Effector CD4-positive, alpha-beta T cell (primary cell): ENCODE data around the gene KRT10.

Source experiments
- DNase-seq: peaks from one replicate; pipeline ENCODE4 v3.0.0-alpha.2; 2020

The KRT10 gene

GRCh38 chr17:40801157-40801556, 21.3 kb downstream of the KRT10 start:
- DNase-seq, result no peak

GRCh38 chr17:40800381-40800780, 22.0 kb downstream of the KRT10 start:
- DNase-seq, result no peak

- DNase-seq, result no peak
Observed at GRCh38 chr17:40799859-40800258, 22.6 kb downstream of the KRT10 start, which contains the start of gene KRT28. Gene KRT28 (minus strand): TSS chr17:40799959. CDS start chr17:40799893, 66 bp downstream.

DNA sequence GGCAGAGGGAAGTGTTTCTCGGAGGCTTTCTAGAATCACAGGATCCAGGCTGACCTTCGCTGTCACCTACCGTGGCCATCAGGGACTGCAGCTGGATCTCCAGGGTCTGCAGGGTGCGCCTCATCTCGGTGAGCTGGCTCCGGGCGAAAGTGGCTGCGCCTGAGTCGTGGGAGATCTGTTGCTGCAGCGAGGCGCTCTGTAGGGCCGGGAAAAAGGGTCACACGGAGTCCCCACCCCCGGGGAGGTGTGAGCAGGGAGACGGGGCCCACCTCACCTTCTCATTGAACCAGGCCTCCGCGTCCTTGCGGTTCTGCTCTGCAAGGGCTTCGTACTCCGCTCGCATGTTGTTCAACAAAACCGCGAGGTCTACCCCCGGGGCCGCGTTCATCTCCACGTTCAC, 25.6 kb downstream of the KRT10 start:
- no peak for DNase-seq

DNA sequence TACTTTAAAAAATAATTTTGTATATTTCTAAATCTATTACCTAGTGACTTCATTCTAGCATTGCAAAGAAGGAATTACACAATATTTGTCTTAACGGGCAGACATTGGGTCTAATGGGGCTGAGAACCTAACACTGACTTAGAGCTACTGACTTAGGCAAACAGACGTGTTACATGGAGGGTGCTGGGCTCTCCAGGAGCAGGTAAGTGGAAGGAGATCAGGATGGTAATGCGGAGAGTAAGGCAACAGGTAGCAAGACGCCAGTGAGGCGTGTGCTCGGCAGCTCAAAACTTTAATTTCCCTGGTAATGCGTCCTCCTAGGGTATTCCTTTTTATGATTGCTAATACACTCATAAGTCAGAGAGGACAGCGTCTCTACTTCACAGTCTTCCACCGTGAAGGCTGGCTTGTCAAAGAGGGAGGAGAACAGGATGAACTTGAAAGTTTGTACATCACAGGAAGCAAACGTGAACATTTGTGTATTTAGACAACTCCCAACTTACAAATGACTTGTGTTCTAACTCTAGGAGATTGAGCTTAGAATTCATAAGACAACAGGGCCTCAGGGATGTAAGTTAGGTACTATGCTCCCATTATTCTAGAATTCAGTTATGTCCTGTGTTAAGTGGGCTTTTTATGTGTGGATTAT, 27.3 kb downstream of the KRT10 start:
- no peak for DNase-seq

- DNase-seq, result no peak
Observed at GRCh38 chr17:40794466-40794865, 27.9 kb downstream of the KRT10 start.

DNA sequence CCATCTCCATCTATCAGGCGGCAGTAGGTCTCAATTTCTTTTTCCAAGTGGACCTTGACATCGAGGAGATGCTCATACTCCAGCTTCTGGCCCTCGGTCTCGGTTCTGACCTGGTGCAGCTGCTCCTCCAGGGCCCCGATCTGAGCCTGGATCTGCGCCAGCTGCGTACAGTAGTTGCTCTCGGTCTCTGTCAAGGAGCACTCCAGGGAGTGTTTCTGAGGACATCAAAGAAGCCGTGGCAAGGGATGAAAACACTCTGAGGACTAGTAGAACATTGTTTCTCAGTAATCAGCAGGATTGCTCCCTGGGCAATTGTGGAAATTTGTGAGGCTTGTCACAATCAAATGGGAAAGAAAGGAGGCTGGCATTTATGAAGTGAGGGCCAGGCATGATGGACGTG, 28.6 kb downstream of the KRT10 start:
- no peak for DNase-seq

- DNase-seq, result no peak
Observed at GRCh38 chr17:40791787-40792436, 30.5 kb downstream of the KRT10 start.

DNA sequence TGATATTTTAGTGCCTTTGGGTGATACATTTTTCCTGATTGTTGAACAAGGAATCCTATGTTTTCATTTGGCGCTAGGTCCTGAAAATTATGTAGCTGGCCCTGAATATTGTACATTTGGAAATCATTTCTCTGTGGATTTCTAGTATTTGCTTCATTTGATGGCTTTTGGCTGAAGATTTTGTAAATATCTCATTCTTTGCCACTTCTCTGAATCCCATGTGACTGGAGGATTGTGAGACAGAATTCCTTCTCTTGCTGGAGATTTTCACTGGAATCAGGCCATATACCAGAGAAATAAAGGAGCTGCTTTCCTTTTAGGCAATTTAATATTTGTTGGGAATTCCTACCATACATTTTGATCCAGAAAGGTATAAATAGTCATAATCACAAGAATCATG, 31.3 kb downstream of the KRT10 start:
- DNase-seq, result no peak

- DNase-seq, result no peak
Observed at GRCh38 chr17:40782450-40782849, 40.0 kb downstream of the KRT10 start, which contains the start of gene KRT27. Gene KRT27 (minus strand): TSS chr17:40782550. CDS start chr17:40782493, 57 bp downstream.

GRCh38 chr17:40779181-40779909, 43.1 kb downstream of the KRT10 start:
- DNase-seq, result peak; percentile 3

DNA sequence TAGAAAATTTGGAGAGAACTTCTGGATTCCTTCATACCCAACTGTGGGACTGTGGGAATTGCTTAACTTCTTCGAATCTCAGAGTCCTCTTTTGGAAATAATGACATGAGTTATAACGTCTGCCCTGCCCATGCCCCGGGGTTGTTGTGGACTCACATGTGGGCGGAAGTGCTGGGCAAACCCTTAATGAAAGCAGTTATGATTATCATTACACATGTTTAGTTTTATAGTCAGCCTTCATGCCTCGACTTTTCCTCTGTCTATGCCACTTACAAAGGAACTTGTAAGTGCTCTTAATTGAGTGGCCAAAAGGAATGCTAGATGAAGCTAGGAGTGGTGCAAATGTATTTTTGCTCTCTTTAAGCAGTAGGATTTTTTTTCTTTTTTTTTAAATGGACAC, 44.0 kb downstream of the KRT10 start:
- no peak for DNase-seq

GRCh38 chr17:40777971-40778370, 44.4 kb downstream of the KRT10 start:
- DNase-seq, result no peak

DNA sequence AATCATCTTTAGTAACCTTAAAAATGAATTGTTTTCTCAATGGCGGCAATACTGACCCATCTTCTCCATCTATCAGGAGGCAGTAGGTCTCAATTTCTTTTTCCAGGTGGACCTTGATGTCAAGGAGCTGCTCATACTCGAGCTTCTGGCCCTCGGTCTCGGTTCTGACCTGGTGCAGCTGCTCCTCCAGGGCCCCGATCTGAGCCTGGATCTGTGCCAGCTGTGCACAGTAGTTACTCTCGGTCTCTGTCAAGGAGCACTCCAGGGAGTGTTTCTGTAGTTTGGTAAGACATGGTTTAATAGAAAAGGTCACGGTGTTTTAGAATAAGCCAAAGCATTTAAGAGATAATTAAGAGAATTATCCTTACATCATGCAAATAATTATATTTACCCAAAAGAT, 45.0 kb downstream of the KRT10 start:
- DNase-seq, result no peak

- no peak for DNase-seq
Observed at GRCh38 chr17:40775945-40776344, 46.5 kb downstream of the KRT10 start.

DNA sequence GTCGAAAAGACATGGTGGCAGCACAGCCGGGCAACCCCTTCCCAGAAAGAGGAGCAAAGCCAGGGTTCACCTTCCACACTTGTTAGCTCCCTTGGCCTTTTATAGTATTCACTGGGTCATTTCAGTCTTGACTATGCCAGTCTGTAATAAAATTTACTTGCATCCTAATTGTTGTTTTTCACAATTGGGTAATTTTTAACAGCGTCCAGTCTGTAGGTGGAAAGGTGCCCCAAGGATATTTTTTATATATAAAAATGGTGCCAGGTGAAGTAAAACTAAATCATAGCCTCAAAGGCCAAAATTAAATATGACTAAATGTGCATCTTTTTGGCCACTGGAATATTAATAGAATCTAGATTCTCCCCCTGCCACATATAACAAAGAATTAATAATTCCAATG, 50.3 kb downstream of the KRT10 start, which contains the start of gene KRT26:
Gene KRT26, minus strand, starts transcription at position 101 of the 400 bp plus-strand sequence. Its CDS starts 88 bp downstream, at position 13.
- no peak for DNase-seq
